Right lobe of liver (tissue), 4 donors: ENCODE results near the gene CORO2B.

Source experiments
- POLR2A ChIP-seq: fragments of 450-650 bp; IDR thresholded peaks from one replicate; pipeline ENCODE4 v1.6.1; 2017; ENCODE audit warnings: antibody characterized with exemption, mild to moderate bottlenecking
- TF ChIP-seq, protein P1 (sequence below), 4 donors: fragments of 200-600 bp in 3 of 4; fragments of 450-650 bp in 1 of 4; IDR thresholded peaks; one replicate each; pipeline versions ENCODE4 v1.5.1 to v1.8.0; 2016 to 2022; ENCODE audit warnings: antibody characterized with exemption in 4 of 4, mild to moderate bottlenecking in 2 of 4
- donor health status: DM: no; HTN: no; CAD: no.
- donor health status: DM: no; HTN: no; CAD: no.
- donor health status: DM: no; HTN: yes; CAD: no.

DNA sequence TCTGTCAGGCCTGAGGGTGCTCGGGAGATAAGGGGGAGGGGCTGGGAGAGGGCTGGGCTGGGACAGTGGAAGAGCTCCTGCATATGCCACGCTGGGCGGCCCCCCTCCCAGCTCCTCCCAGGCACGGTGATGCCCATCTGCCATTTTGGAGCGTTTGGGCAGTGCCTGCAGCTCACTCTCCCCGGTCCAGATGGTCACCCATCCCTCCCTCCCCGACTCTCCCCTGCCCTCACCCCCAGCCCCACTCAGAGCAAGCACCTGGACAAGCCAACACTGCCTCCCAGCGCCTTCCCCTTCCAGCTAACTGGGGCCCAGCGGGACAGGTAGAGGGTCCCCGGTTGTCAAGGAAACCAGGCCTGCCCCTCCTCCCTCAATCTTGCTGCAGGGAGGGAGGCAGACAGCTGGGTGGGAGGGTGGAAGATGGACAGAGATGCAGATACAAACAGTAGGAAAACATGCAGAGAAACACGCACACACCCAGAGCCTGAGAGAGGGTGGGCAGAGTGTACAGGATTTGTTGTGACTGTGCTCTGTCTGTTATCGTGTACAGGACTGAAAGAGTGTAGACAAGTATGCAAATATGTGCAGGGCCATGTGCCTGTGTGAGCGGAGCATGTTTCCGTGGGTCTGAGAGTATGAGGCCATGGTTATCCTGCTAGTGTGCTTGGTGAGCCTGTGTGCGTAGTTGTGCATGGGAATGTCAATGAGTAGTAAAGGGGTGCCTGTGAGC lies 17.5 kb upstream of the CORO2B start:
- TF ChIP-seq POLR2A: no peak
- TF ChIP-seq, protein P1, sequence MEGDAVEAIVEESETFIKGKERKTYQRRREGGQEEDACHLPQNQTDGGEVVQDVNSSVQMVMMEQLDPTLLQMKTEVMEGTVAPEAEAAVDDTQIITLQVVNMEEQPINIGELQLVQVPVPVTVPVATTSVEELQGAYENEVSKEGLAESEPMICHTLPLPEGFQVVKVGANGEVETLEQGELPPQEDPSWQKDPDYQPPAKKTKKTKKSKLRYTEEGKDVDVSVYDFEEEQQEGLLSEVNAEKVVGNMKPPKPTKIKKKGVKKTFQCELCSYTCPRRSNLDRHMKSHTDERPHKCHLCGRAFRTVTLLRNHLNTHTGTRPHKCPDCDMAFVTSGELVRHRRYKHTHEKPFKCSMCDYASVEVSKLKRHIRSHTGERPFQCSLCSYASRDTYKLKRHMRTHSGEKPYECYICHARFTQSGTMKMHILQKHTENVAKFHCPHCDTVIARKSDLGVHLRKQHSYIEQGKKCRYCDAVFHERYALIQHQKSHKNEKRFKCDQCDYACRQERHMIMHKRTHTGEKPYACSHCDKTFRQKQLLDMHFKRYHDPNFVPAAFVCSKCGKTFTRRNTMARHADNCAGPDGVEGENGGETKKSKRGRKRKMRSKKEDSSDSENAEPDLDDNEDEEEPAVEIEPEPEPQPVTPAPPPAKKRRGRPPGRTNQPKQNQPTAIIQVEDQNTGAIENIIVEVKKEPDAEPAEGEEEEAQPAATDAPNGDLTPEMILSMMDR (IDR thresholded peaks at IDR 0.05): no peak
